ENCODE results near the gene GNAO1. TPM values are rescaled to one million over a fixed set of nuclear protein-coding genes. Genes with fewer than 3 reads are reported as not detected.

GNAO1 gene
- polyA plus RNA-seq, 1 experiment: 10.8 TPM

DNA sequence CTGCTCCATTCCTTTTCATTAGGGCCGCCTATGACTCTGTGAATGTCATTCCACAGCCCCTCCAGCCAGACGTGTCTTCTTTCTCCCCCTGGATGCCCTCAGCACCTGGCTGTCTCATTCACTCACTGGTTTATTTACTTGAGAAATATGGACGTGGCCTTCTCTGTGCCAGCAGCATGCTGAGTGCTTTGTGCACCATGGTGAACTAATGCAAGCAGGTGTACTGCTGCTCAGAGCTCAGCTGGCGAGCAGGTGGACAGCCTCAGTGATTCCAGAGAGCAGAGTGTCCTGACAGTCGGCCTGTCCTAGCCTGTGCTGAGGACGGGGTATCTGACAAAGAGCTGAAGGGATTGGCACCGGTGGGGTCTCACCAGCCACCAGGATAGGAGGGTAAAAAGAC, 96.7 kb downstream of the GNAO1 start:
- Histone ChIP-seq H3K36me3 (ENCODE audit: control insufficient read depth, insufficient read depth, low read length) (0 out of 2 replicates have a peak, but pooled peaks cover 1% of the 10 kb centered on the region), H3K4me3 (ENCODE audit: low read depth, low read length) (no peak overlapping the region), H3K27me3 (ENCODE audit: control insufficient read depth, insufficient read depth, low read length) (no peaks in the 10 kb centered on the region)
- no peak for TF ChIP-seq CTCF (IDR thresholded peaks at IDR 0.05; ENCODE audit: insufficient read depth, low read depth, low read length)
- ChIA-PET POLR2A (no interaction called here), CTCF (interaction anchor here (1.1 kb wide), 1 partner anchor 15 kb away, joined by 3 read pairs; no protein-coding TSS in a partner anchor)
- DNase-seq (ENCODE audit: low read depth): no peak

DNA sequence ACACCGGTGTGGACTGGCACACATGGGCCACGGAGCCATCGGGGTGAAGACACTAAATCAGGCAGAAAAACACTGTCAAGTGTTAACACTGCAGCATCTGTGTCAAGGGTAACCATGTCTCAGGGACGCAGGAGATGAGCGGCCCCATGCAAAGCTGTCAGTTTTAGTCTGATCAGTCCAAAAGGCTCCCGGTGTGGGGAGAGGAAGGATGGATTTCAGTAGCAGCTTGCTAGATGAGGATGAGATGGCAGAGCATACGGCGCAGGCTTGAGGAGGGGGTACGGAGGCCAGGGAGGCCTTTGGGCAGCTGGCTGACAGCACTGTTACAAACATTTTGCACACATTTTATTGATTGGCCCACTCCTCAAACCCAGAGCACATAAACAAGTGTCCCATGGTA, 98.1 kb downstream of the GNAO1 start:
- no peaks in the 10 kb centered on the region for H3K27me3 ChIP-seq (ENCODE audit: control insufficient read depth, insufficient read depth, low read length)
- H3K4me3 ChIP-seq (ENCODE audit: low read depth, low read length): no peak overlapping the region
- no peak for TF ChIP-seq CTCF (IDR thresholded peaks at IDR 0.05; ENCODE audit: insufficient read depth, low read depth, low read length)
- POLR2A ChIA-PET: interaction anchor here (0.6 kb wide), 1 partner anchor 98 kb away, joined by 4 read pairs; the partner anchor contains the start of gene GNAO1
- DNase-seq (ENCODE audit: low read depth): no peak
- CTCF ChIA-PET: interaction anchor here (0.9 kb wide), 1 partner anchor 144 kb away, joined by 3 read pairs; no protein-coding TSS in a partner anchor
- 0 out of 2 replicates have a peak, but pooled peaks cover 1% of the 10 kb centered on the region for H3K36me3 ChIP-seq (ENCODE audit: control insufficient read depth, insufficient read depth, low read length)

DNA sequence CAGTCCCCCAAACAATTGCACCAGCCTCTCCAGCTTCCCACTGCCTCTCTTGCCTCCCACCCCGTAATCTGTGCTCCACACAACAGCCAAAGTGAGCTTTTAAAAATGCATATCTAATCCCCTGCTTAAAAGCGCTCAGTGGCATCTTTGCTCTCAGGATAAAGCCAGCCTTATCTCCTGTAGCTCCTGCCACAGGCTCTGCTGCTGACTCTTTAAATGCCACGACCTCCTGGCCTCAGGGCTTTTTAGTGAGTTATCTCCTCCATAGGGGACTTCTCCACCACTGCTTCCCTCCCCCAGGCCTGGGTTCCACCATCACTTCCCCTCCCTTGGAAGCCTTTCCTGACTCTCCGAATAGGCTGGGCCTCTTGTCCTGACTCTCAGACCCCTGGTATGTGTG, 98.6 kb downstream of the GNAO1 start:
- DNase-seq (ENCODE audit: low read depth): no peak
- CTCF ChIA-PET: interaction anchor here (0.9 kb wide), 1 partner anchor 145 kb away, joined by 3 read pairs; no protein-coding TSS in a partner anchor
- 0 out of 2 replicates have a peak, but pooled peaks cover 1% of the 10 kb centered on the region for H3K36me3 ChIP-seq (ENCODE audit: control insufficient read depth, insufficient read depth, low read length)
- no peaks in the 10 kb centered on the region for H3K27me3 ChIP-seq (ENCODE audit: control insufficient read depth, insufficient read depth, low read length)
- H3K4me3 ChIP-seq (ENCODE audit: low read depth, low read length): no peak overlapping the region
- TF ChIP-seq CTCF (IDR thresholded peaks at IDR 0.05; ENCODE audit: insufficient read depth, low read depth, low read length): no peak
- POLR2A ChIA-PET: interaction anchor here (0.6 kb wide), 1 partner anchor 98 kb away, joined by 4 read pairs; the partner anchor contains the start of gene GNAO1

- no peak for DNase-seq (ENCODE audit: low read depth)
- POLR2A ChIA-PET: no interaction called here
These were observed 102.7 kb downstream of the GNAO1 start for GRCh38 chr16:56294014-56294413.

More at GRCh38 chr16:56294014-56294413, 102.7 kb downstream of the GNAO1 start:
- Histone ChIP-seq H3K4me3 (ENCODE audit: low read depth, low read length) (no peak overlapping the region), H3K27me3 (ENCODE audit: control insufficient read depth, insufficient read depth, low read length) (no peaks in the 10 kb centered on the region; the same call in 1 of the 2 replicates), H3K36me3 (ENCODE audit: control insufficient read depth, insufficient read depth, low read length) (0 out of 2 replicates have a peak, but pooled peaks cover 1% of the 10 kb centered on the region)
- no peak for TF ChIP-seq CTCF (IDR thresholded peaks at IDR 0.05; ENCODE audit: insufficient read depth, low read depth, low read length)
- CTCF ChIA-PET: interaction anchor here (1.2 to 1.6 kb wide), 4 partner anchors 10 to 101 kb away, joined by 3 to 8 read pairs (median 4); no protein-coding TSS in a partner anchor

Measured in BJ (cell line).